RWPE1 (cell line): Measurements from ENCODE around the gene S100P.
"Not testable (repeated sequence)": the region's sequence is repeated elsewhere in the genome, so short reads cannot be mapped to it uniquely, and the experiment has no call there.

Source experiments
- CTCF ChIA-PET: fragments of 350-600 bp; sonication (Branson Sonifier 250); formaldehyde crosslinking; extraction: SDS; loops from one replicate; lab custom pipeline; 2021; lab: Yijun Ruan, JAX
- POLR2A ChIA-PET: fragments of 400-600 bp; formaldehyde crosslinking; extraction: SDS; loops from one replicate; lab custom pipeline; 2020; ENCODE audit warnings: antibody characterized with exemption; ENCODE audit not compliant: low non-redundant PET; lab: Yijun Ruan, JAX
- DNase-seq: peaks from one replicate; pipeline ENCODE4 v3.0.0; 2012; ENCODE audit warnings: low spot score
- H3K27ac ChIP-seq: fragments of 450-650 bp; 2 replicates; pipeline ENCODE4 v1.5.1; 2017
- TF ChIP-seq, protein P1 (sequence below): fragments of 450-650 bp; conservative IDR thresholded peaks from 2 replicates; pipeline ENCODE4 v1.5.1; 2017; ENCODE audit warnings: low read depth, mild to moderate bottlenecking

Gene S100P

DNA sequence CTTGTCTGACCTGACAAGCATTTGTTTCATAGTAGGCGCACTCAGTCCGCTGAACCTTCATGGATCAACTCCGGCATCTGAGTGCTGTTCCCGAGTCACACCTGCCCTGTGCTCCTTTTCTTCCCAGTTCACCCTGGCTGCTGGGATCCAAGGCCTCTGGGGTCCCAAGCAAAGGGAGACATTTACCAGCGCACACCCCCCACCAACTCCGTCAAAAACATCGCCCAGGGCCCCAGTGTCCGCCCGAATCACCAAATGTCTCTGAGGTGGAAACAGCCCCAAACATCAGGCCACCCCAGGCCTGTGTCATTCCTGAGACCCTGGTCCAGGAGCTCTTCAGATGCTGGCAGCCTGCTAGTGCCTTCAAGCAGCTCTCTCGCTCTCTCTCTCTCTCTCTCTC lies 27.4 kb downstream of the S100P start:
- peak overlapping the region; percentile 36 for H3K27ac ChIP-seq
- DNase-seq, result no peak
- ChIA-PET CTCF (interaction anchor here (0.5 to 0.7 kb wide), 2 partner anchors 12 to 270 kb away, joined by 4 to 6 read pairs; no protein-coding TSS in a partner anchor), POLR2A (no interaction called here)
- TF ChIP-seq, protein P1, sequence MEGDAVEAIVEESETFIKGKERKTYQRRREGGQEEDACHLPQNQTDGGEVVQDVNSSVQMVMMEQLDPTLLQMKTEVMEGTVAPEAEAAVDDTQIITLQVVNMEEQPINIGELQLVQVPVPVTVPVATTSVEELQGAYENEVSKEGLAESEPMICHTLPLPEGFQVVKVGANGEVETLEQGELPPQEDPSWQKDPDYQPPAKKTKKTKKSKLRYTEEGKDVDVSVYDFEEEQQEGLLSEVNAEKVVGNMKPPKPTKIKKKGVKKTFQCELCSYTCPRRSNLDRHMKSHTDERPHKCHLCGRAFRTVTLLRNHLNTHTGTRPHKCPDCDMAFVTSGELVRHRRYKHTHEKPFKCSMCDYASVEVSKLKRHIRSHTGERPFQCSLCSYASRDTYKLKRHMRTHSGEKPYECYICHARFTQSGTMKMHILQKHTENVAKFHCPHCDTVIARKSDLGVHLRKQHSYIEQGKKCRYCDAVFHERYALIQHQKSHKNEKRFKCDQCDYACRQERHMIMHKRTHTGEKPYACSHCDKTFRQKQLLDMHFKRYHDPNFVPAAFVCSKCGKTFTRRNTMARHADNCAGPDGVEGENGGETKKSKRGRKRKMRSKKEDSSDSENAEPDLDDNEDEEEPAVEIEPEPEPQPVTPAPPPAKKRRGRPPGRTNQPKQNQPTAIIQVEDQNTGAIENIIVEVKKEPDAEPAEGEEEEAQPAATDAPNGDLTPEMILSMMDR, result no peak

DNA sequence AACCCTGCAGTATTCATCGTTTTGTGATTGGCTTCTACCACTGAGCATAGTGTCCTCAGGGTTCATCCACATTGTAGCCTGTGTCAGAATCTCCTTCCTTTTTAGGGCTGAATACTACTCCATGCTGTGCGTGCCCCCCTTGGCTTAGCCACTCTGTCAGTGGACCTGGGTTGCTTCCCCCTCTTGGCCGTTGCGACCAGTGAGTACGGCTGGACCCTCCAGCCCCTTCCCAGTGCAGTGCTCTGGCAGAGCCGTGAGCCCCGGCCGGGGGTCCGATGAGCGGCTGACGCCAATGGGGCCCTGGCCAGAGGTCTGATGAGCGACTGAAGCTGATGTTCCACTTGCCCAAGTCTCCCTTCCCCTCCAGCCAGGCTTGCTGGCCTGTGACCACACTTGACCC lies 29.2 kb downstream of the S100P start:
- CTCF ChIA-PET, result no interaction called here

DNA sequence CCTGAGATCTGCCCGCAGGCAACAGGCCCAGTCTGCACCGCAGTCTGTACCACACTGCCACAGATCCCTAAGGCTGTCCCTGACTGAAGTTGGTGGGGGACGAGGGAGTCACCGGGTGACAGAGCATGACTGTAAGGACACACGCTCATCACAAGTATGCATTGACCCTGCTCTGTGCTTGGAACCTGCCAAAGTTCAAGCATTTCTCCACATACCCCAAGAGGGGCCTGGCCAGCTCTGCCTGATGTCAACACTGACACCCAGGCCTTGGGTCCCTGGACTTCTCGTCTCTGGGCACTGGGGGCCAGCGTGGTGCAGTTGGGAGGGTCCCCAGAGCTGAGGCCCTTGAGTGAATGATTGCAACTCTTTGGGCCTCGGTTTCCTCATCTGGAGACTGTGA lies 30.2 kb downstream of the S100P start:
- H3K27ac ChIP-seq, result no peak overlapping the region
- CTCF ChIA-PET, result interaction anchor here (0.8 kb wide), 1 partner anchor 39 kb away, joined by 3 read pairs; no protein-coding TSS in a partner anchor
- no peak for DNase-seq
- POLR2A ChIA-PET, result no interaction called here
- TF ChIP-seq, protein P1, result no peak

More for the DNA sequence above, 29.2 kb downstream of the S100P start:
- no peak for DNase-seq
- POLR2A ChIA-PET, result no interaction called here
- no peak overlapping the region for H3K27ac ChIP-seq
- TF ChIP-seq, protein P1, result no peak

DNA sequence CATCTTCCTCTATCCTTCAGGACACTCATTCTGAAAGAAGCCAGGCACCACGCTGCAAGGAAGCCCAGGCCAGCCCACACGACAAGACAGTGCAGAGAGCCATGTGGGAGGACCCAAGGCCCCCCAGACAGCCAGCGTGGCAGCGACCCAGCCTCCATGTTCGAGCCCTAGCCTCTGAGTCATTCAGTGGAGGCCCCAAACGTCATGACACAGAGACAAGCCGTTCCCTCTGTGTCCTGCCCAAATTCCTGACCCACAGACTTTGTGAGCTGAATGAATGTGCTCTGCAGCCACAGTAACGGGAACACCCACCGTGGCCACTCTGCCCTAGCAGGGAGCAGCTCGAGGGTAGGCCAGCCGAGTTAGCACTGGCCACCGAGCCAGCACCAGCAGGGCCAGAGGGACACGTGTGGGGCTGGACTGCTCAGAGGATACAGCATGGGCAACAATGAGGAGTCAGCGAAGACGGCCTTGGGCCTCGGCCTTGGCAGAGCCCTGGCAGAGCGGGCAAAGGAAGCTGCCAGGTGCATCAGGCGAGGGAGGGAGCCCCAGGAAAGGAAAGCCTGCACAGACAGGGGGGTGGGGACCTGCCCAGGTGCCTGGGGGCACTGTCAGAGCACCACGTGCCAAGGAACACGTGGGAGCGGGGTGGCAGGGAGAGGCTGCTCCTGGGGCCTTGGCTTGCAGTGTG lies 30.9 kb downstream of the S100P start:
- CTCF ChIA-PET, result interaction anchor here (0.8 kb wide), 1 partner anchor 39 kb away, joined by 3 read pairs; no protein-coding TSS in a partner anchor
- TF ChIP-seq, protein P1, result no peak
- DNase-seq, result no peak
- POLR2A ChIA-PET, result no interaction called here
- H3K27ac ChIP-seq, result peak overlapping the region; percentile 51

DNA sequence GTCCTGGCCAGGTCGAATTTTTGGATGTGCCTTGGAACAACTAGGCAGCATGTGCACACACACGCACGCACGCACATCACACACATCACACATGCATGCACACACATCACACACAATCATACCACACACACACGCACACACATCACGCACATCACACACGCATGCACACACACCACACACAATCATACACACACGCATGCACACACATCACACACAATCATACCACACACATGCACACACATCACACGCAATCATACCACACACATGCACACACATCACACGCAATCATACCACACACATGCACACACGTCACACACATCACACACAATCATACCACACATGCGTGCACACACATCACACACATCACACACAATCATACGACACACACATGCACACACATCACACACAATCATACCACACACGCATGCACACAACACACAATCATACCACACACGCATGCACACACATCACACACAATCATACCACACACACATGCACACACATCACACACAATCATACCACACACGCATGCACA lies 31.8 kb downstream of the S100P start:
- POLR2A ChIA-PET, CTCF ChIA-PET, DNase-seq: not testable (repeated sequence)
- peak overlapping the region; percentile 51 for H3K27ac ChIP-seq

DNA sequence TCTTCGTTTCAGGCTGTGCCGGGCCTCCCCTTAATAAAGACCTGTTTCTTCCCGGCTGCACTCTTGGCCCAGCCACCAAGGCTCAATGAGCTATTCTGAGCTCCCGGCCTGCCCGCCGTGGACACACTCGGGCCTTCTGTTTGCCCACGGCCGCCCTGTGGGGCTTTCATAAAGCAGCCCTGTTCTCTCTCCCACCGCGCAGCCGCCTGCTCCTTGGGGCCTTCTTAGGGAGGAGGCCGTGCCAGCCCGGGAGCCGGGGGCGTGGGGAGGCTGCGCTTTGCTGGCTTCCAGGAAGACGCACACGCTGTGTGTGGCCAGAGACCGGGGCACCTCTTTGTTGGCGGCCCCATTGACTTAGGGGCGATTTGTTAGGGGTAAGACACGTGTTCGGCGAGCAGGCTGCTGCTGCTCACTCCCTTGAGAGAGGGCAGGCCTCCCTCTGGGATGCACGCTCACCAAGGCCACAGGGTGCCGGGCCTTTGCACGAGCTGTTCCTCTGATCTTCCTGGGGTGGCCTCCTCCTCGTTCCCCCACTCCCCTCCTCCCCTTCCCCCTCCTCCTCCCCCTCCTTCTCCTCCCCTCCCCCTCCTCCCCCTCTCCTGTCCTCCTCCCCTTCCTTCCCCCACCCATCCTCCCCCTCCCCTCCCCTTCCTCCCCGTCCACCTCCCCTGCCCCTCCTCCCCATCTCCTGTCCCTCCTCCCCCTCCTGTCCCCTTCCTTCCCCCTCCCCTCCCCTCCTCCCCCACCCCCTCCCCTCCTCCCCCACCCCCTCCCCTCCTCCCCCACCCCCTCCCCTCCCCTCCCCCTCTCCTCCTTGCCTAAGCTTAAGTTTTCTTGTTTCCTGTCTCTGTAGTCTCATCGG lies 33.6 kb downstream of the S100P start:
- ChIA-PET CTCF (no interaction called here), POLR2A (no interaction called here)
- DNase-seq, result no peak
- TF ChIP-seq, protein P1, result no peak
- H3K27ac ChIP-seq, result peak overlapping the region; percentile 29; the same call in 1 of the 2 replicates
